ENCODE results near the gene NHERF2. TPM values are rescaled to one million over a fixed set of nuclear protein-coding genes. Genes with fewer than 3 reads are reported as not detected.

The NHERF2 gene
- total and polyA plus RNA-seq, 9 of the 15 experiments (the other 6 are each of a cell fraction or from before 2014, with no cell fraction given) = 0.15 to 42.0 (median 12.5) TPM

DNA sequence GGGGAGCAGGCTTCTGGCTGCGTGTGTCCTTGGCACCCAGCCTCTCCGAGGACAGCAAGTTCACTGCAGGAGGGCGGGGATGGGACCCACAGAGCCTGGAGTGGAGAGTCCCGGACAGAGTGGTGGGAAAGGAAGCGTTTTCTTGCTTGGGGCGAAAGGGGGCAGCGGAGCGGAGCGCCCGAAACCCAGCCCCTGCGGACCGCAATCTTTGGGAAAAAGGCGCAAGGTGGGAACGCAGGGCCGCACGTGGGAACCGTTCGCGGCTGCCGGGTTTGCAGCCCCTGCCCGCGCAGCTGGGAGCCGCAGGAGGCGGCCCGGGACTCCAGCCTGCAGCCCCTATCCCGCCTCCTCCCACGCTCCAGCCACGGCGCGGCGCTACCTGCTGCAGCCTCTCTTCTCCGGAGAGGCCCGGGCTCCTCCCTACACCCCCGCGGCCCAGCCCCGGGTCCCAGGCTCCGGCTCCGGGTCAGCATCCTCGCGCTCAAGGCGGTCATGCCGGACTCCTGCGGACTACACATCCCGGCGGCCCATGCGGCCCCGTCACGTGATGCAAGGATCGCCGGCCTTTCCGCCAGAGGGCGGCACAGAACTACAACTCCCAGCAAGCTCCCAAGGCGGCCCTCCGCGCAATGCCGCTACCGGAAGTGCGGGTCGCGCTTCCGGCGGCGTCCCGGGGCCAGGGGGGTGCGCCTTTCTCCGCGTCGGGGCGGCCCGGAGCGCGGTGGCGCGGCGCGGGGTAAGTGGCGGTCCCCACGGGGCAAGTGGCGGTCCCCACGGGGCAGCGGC is 20.8 kb downstream of the NHERF2 start, which contains the start of the genes NTHL1 and TSC2 (continued):
- TF ChIP-seq, protein P1, sequence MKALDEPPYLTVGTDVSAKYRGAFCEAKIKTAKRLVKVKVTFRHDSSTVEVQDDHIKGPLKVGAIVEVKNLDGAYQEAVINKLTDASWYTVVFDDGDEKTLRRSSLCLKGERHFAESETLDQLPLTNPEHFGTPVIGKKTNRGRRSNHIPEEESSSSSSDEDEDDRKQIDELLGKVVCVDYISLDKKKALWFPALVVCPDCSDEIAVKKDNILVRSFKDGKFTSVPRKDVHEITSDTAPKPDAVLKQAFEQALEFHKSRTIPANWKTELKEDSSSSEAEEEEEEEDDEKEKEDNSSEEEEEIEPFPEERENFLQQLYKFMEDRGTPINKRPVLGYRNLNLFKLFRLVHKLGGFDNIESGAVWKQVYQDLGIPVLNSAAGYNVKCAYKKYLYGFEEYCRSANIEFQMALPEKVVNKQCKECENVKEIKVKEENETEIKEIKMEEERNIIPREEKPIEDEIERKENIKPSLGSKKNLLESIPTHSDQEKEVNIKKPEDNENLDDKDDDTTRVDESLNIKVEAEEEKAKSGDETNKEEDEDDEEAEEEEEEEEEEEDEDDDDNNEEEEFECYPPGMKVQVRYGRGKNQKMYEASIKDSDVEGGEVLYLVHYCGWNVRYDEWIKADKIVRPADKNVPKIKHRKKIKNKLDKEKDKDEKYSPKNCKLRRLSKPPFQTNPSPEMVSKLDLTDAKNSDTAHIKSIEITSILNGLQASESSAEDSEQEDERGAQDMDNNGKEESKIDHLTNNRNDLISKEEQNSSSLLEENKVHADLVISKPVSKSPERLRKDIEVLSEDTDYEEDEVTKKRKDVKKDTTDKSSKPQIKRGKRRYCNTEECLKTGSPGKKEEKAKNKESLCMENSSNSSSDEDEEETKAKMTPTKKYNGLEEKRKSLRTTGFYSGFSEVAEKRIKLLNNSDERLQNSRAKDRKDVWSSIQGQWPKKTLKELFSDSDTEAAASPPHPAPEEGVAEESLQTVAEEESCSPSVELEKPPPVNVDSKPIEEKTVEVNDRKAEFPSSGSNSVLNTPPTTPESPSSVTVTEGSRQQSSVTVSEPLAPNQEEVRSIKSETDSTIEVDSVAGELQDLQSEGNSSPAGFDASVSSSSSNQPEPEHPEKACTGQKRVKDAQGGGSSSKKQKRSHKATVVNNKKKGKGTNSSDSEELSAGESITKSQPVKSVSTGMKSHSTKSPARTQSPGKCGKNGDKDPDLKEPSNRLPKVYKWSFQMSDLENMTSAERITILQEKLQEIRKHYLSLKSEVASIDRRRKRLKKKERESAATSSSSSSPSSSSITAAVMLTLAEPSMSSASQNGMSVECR (CRISPR knock-in tag; IDR thresholded peaks at IDR 0.05) = peak; percentile 85; the same call in 1 of the 2 replicates
- TF ChIP-seq TFAM (CRISPR knock-in tag; conservative IDR thresholded peaks at IDR 0.05) = no peak
- TF ChIP-seq, protein P2, sequence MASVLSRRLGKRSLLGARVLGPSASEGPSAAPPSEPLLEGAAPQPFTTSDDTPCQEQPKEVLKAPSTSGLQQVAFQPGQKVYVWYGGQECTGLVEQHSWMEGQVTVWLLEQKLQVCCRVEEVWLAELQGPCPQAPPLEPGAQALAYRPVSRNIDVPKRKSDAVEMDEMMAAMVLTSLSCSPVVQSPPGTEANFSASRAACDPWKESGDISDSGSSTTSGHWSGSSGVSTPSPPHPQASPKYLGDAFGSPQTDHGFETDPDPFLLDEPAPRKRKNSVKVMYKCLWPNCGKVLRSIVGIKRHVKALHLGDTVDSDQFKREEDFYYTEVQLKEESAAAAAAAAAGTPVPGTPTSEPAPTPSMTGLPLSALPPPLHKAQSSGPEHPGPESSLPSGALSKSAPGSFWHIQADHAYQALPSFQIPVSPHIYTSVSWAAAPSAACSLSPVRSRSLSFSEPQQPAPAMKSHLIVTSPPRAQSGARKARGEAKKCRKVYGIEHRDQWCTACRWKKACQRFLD (CRISPR knock-in tag; IDR thresholded peaks at IDR 0.05) = peak; percentile 95
- TF ChIP-seq, protein P3, sequence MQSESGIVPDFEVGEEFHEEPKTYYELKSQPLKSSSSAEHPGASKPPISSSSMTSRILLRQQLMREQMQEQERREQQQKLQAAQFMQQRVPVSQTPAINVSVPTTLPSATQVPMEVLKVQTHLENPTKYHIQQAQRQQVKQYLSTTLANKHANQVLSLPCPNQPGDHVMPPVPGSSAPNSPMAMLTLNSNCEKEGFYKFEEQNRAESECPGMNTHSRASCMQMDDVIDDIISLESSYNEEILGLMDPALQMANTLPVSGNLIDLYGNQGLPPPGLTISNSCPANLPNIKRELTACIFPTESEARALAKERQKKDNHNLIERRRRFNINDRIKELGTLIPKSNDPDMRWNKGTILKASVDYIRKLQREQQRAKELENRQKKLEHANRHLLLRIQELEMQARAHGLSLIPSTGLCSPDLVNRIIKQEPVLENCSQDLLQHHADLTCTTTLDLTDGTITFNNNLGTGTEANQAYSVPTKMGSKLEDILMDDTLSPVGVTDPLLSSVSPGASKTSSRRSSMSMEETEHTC (IDR thresholded peaks at IDR 0.05) = peak; percentile 72; the same call in 1 of the 2 replicates
- TF ChIP-seq MEF2D (tag; conservative IDR thresholded peaks at IDR 0.05; ENCODE audit: low read depth) = no peak
- TF ChIP-seq, protein P4, sequence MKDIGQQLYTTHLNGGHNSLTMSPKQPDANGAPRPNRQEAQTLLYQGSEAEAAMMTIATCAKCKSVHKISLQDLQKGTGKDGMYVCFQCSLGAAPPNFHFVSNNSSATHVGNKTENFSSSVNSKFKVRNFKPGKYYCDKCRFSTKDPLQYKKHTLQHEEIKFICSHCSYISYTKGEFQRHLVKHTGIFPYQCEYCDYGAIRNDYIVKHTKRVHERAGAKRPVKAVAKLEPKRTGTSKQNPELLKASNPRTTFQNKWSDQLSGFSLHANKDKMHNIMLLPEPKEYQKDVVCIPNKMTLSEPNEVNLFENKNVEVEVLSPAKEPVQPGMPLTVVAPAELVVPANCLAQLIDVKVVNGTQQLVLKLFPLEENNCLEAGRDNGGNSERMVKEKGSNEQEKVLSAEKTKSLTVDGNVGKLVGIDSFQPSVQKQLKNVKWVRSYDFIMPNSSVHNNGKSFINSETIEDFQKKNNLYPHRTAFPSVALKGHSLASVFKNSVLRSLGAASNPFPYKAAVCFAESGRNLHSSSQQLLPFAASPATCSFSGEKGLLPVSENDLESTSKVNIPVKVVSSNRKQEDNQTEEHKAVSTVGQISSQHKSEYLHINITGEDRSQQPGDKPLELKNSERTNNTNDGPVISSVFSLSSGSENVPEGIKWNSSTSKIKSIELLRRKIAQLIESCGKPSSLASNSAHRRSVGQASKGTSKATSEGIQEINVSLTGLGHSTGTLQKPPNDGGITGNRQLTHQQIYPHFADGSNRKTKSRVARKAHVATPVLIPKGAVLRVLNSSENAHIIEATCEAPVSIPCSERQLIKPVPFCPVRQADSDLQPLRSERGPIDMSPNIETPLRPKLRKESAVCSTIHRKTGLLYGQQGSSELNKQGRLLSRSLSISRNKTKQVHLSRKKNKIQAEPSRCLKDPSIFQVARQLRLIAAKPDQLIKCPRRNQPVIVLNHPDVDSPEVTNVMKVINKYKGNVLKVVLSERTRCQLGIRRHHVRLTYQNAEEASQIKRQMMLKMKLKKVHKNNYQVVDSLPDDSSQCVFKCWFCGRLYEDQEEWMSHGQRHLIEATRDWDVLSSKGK (CRISPR knock-in tag; IDR thresholded peaks at IDR 0.05) = no peak
- no peak for TF ChIP-seq MED1 (CRISPR knock-in tag; IDR thresholded peaks at IDR 0.05; ENCODE audit: borderline replicate concordance)
- TF ChIP-seq, protein P5, sequence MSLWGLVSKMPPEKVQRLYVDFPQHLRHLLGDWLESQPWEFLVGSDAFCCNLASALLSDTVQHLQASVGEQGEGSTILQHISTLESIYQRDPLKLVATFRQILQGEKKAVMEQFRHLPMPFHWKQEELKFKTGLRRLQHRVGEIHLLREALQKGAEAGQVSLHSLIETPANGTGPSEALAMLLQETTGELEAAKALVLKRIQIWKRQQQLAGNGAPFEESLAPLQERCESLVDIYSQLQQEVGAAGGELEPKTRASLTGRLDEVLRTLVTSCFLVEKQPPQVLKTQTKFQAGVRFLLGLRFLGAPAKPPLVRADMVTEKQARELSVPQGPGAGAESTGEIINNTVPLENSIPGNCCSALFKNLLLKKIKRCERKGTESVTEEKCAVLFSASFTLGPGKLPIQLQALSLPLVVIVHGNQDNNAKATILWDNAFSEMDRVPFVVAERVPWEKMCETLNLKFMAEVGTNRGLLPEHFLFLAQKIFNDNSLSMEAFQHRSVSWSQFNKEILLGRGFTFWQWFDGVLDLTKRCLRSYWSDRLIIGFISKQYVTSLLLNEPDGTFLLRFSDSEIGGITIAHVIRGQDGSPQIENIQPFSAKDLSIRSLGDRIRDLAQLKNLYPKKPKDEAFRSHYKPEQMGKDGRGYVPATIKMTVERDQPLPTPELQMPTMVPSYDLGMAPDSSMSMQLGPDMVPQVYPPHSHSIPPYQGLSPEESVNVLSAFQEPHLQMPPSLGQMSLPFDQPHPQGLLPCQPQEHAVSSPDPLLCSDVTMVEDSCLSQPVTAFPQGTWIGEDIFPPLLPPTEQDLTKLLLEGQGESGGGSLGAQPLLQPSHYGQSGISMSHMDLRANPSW (CRISPR knock-in tag; IDR thresholded peaks at IDR 0.05) = no peak
- peak; percentile 68 for TF ChIP-seq ELF2 (CRISPR knock-in tag; IDR thresholded peaks at IDR 0.05)
- TF ChIP-seq, protein P6, sequence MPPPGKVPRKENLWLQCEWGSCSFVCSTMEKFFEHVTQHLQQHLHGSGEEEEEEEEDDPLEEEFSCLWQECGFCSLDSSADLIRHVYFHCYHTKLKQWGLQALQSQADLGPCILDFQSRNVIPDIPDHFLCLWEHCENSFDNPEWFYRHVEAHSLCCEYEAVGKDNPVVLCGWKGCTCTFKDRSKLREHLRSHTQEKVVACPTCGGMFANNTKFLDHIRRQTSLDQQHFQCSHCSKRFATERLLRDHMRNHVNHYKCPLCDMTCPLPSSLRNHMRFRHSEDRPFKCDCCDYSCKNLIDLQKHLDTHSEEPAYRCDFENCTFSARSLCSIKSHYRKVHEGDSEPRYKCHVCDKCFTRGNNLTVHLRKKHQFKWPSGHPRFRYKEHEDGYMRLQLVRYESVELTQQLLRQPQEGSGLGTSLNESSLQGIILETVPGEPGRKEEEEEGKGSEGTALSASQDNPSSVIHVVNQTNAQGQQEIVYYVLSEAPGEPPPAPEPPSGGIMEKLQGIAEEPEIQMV (tag; conservative IDR thresholded peaks at IDR 0.05; ENCODE audit: low read depth) = no peak

All from K562 (cell line).